Karpas-422 (cell line): ENCODE data around the gene AOAH. TPM values are rescaled to one million over a fixed set of nuclear protein-coding genes. Genes with fewer than 3 reads are reported as not detected.

ENCODE experiments used
- DNase-seq: peaks from one replicate; pipeline ENCODE4 v3.0.0-alpha.2; 2015
- H2AFZ ChIP-seq: fragments of 200-600 bp; sonication (generic); 2 replicates; pipeline ENCODE4 v1.6.1; 2014; ENCODE audit warnings: antibody characterized with exemption, low read length, mixed read lengths
- H3K27ac ChIP-seq: fragments of 200-600 bp; sonication (generic); 2 replicates; pipeline ENCODE4 v1.5.1; 2014; ENCODE audit warnings: mild to moderate bottlenecking, low read length, moderate library complexity
- H3K27me3 ChIP-seq: fragments of 200-600 bp; sonication (generic); 2 replicates; pipeline ENCODE4 v1.6.1; 2014; ENCODE audit warnings: low read length, mixed read lengths
- H3K36me3 ChIP-seq: fragments of 200-600 bp; sonication (generic); 2 replicates; pipeline ENCODE4 v1.6.1; 2014; ENCODE audit warnings: low read length, mixed read lengths; ENCODE audit not compliant: insufficient read depth
- H3K4me1 ChIP-seq: fragments of 200-600 bp; sonication (generic); 2 replicates; pipeline ENCODE4 v1.6.1; 2014; ENCODE audit warnings: mild to moderate bottlenecking, low read length, mixed read lengths
- H3K4me2 ChIP-seq: fragments of 200-600 bp; sonication (generic); 2 replicates; pipeline ENCODE4 v1.6.1; 2014; ENCODE audit warnings: low read length, low read depth, mild to moderate bottlenecking; ENCODE audit not compliant: poor library complexity, severe bottlenecking
- H3K4me3 ChIP-seq: fragments of 200-600 bp; sonication (generic); 2 replicates; pipeline ENCODE4 v1.5.1; 2014; ENCODE audit warnings: mild to moderate bottlenecking, antibody characterized with exemption, low read length, mixed read lengths
- H3K79me2 ChIP-seq: fragments of 200-600 bp; sonication (generic); 2 replicates; pipeline ENCODE4 v1.6.1; 2014; ENCODE audit warnings: mild to moderate bottlenecking, low read length, mixed read lengths
- H3K9ac ChIP-seq: fragments of 200-600 bp; sonication (generic); 2 replicates; pipeline ENCODE4 v1.6.0; 2014; ENCODE audit warnings: low read length
- H3K9me2 ChIP-seq: fragments of 200-600 bp; sonication (generic), shearing (Covaris generic); replicated peaks from 2 replicates; pipeline ENCODE4 v1.6.0; 2014; ENCODE audit warnings: mild to moderate bottlenecking, low read length, moderate library complexity; ENCODE audit not compliant: insufficient read depth
- H3K9me3 ChIP-seq: fragments of 300-700, 200-600 bp; sonication (generic); 2 replicates; pipeline ENCODE4 v1.6.1; 2014; ENCODE audit warnings: low read length, mixed read lengths
- H4K20me1 ChIP-seq: fragments of 200-600 bp; sonication (generic); 2 replicates; pipeline ENCODE4 v1.6.1; 2014; ENCODE audit warnings: mild to moderate bottlenecking, antibody characterized with exemption, low read length, low read depth; ENCODE audit not compliant: insufficient read depth
- total RNA-seq: library from RNA; depleted of rRNA; stranded (reverse); fragments of >200 nt; shearing (Covaris generic); gene quantifications from 2 replicates; pipeline ENCODE4 v1.2.3, GENCODE V29; 2014; ENCODE audit warnings: low replicate concordance

Gene AOAH
- total RNA-seq, 1 experiment from 2014 or later, result not detected

GRCh38 chr7:36583318-36583717 is 141.0 kb downstream of the AOAH start:
- Histone ChIP-seq H4K20me1 (no peaks in the 10 kb centered on the region), H3K9me3 (no peaks in the 10 kb centered on the region), H3K4me3 (no peak overlapping the region), H3K9me2 (no peaks in the 10 kb centered on the region), H3K27me3 (no peaks in the 10 kb centered on the region), H3K4me1 (no peaks in the 10 kb centered on the region), H3K4me2 (no peak overlapping the region), H3K27ac (no peak overlapping the region), H3K79me2 (no peaks in the 10 kb centered on the region), H3K9ac (no peak overlapping the region), H2AFZ (no peak overlapping the region), H3K36me3 (no peaks in the 10 kb centered on the region)
- no peak for DNase-seq

GRCh38 chr7:36575832-36576231 is 148.5 kb downstream of the AOAH start:
- no peak overlapping the region for H3K4me3 ChIP-seq
- no peaks in the 10 kb centered on the region for H3K9me2 ChIP-seq
- no peaks in the 10 kb centered on the region for H3K4me1 ChIP-seq
- H3K36me3 ChIP-seq, result no peaks in the 10 kb centered on the region
- no peaks in the 10 kb centered on the region for H3K79me2 ChIP-seq
- no peaks in the 10 kb centered on the region for H4K20me1 ChIP-seq
- H2AFZ ChIP-seq, result no peak overlapping the region
- no peak for DNase-seq
- H3K27me3 ChIP-seq, result no peaks in the 10 kb centered on the region
- no peaks in the 10 kb centered on the region for H3K9me3 ChIP-seq
- no peak overlapping the region for H3K27ac ChIP-seq
- no peak overlapping the region for H3K4me2 ChIP-seq
- H3K9ac ChIP-seq, result no peak overlapping the region

- Histone ChIP-seq H3K9me2 (no peaks in the 10 kb centered on the region), H3K4me1 (no peaks in the 10 kb centered on the region), H4K20me1 (no peaks in the 10 kb centered on the region), H3K4me2 (no peak overlapping the region), H3K36me3 (no peaks in the 10 kb centered on the region), H3K27me3 (no peaks in the 10 kb centered on the region), H3K79me2 (no peaks in the 10 kb centered on the region), H2AFZ (no peak overlapping the region), H3K9ac (no peak overlapping the region), H3K9me3 (no peaks in the 10 kb centered on the region), H3K27ac (no peak overlapping the region), H3K4me3 (no peak overlapping the region)
- DNase-seq, result no peak
Observed at GRCh38 chr7:36573066-36573465, 151.2 kb downstream of the AOAH start.

DNA sequence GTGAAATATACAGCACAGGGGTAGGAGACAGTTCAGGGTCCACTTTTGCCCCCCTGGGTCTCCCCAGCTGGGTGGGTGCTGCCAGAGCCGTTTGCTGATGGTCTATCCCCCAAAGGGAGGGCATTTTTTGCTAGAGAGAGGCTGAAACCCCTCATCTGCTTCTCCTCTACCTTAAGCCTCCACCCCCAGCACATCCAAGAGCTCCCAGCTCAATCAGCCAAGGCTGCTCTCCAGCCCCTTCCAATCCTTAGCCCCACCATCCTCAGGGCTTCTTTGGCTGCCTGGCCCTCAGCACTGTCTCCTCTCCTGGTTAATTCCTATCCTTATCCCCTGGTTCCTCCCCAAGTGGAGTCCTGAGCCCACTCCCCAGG is 153.1 kb downstream of the AOAH start:
- H2AFZ ChIP-seq, result no peak overlapping the region
- no peaks in the 10 kb centered on the region for H3K79me2 ChIP-seq
- H3K9ac ChIP-seq, result no peak overlapping the region
- H3K9me2 ChIP-seq, result no peaks in the 10 kb centered on the region
- no peaks in the 10 kb centered on the region for H4K20me1 ChIP-seq
- H3K27me3 ChIP-seq, result no peaks in the 10 kb centered on the region
- H3K9me3 ChIP-seq, result no peaks in the 10 kb centered on the region
- H3K4me3 ChIP-seq, result no peak overlapping the region
- no peaks in the 10 kb centered on the region for H3K4me1 ChIP-seq
- no peak for DNase-seq
- no peaks in the 10 kb centered on the region for H3K36me3 ChIP-seq
- no peak overlapping the region for H3K4me2 ChIP-seq
- no peak overlapping the region for H3K27ac ChIP-seq

DNA sequence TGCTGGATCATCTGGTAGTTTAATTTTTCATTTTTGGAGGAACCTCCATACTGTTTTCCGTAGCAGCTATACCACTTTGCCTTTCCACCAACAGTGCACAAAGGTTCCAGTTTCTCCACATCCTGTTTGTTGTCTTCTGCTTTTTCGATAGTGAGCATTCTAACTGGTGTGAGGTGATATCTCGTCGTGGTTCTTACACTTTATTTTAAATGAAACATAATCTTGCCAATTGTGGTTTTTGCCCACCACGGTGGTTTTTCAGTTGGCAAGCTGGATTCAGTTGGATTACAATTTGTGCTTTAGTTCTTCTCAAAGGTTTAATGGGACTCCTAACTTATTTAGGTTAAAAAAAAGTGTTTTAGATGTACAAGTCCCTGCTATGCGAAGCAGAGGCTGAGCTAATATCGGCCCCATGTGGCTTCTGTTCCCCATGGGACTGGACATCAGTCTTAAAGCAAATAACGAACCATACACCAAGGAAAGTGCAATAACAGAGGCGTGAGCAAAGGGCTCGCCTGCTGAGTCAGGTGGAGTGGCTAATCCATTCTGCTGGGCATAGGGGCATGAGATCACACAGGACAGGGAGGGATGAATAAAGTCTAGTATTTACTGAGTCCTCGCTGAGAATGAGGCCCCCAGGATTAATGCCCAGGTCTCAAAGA is 153.6 kb downstream of the AOAH start:
- no peak overlapping the region for H3K4me2 ChIP-seq
- H3K79me2 ChIP-seq, result no peaks in the 10 kb centered on the region
- H3K27me3 ChIP-seq, result no peaks in the 10 kb centered on the region
- no peak for DNase-seq
- no peak overlapping the region for H3K4me3 ChIP-seq
- no peaks in the 10 kb centered on the region for H3K36me3 ChIP-seq
- no peaks in the 10 kb centered on the region for H4K20me1 ChIP-seq
- no peak overlapping the region for H3K9ac ChIP-seq
- H3K9me3 ChIP-seq, result no peaks in the 10 kb centered on the region
- H3K9me2 ChIP-seq, result no peaks in the 10 kb centered on the region
- H2AFZ ChIP-seq, result no peak overlapping the region
- no peak overlapping the region for H3K27ac ChIP-seq
- no peaks in the 10 kb centered on the region for H3K4me1 ChIP-seq

DNA sequence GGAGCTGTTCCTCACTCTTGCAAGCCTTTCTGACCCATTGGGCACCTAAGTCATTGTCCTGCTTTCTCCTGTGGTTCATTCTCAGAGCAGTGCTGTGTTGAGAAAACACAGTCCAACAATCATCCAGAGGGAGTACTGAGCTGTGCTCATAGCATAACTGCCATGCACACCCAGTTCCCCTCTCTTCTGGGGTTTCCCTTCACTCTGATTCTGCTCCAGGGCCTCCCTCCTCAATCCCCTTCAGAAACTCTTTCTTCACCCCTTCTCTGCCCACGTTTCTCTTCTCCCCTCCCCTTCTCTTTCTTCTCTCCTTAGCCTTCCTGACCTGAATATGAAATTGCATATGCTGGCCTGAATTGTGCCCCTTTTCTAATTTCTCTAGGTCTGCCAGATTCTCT is 155.8 kb downstream of the AOAH start:
- H4K20me1 ChIP-seq, result no peaks in the 10 kb centered on the region
- no peaks in the 10 kb centered on the region for H3K9me3 ChIP-seq
- H3K79me2 ChIP-seq, result no peaks in the 10 kb centered on the region
- no peak overlapping the region for H3K27ac ChIP-seq
- no peaks in the 10 kb centered on the region for H3K36me3 ChIP-seq
- no peak overlapping the region for H2AFZ ChIP-seq
- no peaks in the 10 kb centered on the region for H3K9me2 ChIP-seq
- H3K27me3 ChIP-seq, result no peaks in the 10 kb centered on the region
- no peak overlapping the region for H3K4me2 ChIP-seq
- no peaks in the 10 kb centered on the region for H3K4me1 ChIP-seq
- DNase-seq, result no peak
- no peak overlapping the region for H3K9ac ChIP-seq
- no peak overlapping the region for H3K4me3 ChIP-seq

DNA sequence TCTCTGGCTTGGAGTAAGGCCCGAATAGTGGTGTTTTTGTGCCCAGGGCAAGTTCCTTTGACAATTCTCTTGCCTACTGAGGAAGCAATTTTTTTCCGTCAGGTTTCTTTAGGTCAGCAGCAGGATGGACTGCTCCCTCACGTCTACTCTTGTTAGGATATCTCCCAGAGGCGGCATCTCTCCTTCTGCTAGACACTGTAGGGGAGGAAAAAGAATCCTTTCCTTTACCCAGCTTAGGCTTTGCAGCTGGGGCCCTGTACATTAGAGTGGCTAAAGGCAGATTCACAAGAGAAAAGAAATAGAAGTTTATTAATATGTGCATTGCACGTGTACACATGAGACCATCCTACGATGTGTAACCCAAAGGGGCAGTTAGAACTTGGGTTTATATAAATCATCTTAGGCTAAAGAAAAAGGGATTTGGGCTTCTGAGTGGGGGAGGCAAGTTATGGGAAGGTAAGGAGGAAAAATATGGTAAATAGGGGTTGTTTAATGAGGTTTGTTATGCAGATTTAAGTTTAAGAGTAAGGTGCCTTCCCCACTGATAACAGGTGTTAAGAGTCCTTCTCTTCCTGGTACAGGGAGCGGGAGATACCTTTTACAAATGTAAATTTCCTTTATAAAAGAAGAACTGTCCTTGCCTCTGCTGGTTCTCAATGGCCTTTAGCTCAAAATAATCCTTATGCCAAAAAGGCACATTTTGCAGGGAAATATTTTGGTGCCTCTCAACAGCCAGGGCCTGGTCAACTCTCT is 156.4 kb downstream of the AOAH start:
- H4K20me1 ChIP-seq, result no peaks in the 10 kb centered on the region
- H3K9me2 ChIP-seq, result no peaks in the 10 kb centered on the region
- no peak overlapping the region for H3K27ac ChIP-seq
- no peaks in the 10 kb centered on the region for H3K4me1 ChIP-seq
- H3K4me3 ChIP-seq, result no peak overlapping the region
- DNase-seq, result no peak
- no peak overlapping the region for H3K4me2 ChIP-seq
- no peak overlapping the region for H3K9ac ChIP-seq
- H3K36me3 ChIP-seq, result no peaks in the 10 kb centered on the region
- H3K9me3 ChIP-seq, result no peaks in the 10 kb centered on the region
- no peaks in the 10 kb centered on the region for H3K79me2 ChIP-seq
- H2AFZ ChIP-seq, result no peak overlapping the region
- no peaks in the 10 kb centered on the region for H3K27me3 ChIP-seq

DNA sequence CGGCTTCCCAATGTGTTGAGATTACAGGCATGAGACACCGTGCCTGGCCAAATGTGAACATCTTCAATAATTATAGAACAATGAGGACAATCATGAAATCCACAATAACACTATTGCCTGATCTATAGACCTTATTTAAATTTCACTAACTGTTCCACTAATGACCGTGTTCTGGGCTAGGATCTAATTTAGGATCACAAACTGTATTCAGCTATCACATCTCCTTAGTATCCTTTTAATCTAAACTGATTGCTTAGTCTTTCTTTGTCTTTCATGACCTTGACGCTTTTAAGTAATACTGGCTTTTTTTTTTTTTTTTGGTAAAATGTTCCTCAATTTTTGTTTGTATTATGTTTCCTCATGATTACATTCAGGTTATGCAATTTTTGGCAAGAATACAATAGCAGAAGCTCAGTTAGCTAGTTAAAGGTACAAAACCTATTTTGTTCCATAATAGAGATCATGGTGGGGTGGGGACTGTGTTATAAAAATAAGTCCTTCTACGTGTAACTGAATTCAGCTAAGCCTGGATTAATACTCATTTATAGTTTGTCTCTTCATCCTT is 158.4 kb downstream of the AOAH start:
- no peak for DNase-seq
- no peaks in the 10 kb centered on the region for H4K20me1 ChIP-seq

More for the DNA sequence above, 158.4 kb downstream of the AOAH start:
- H3K4me1 ChIP-seq, result no peaks in the 10 kb centered on the region
- no peaks in the 10 kb centered on the region for H3K9me3 ChIP-seq
- no peaks in the 10 kb centered on the region for H3K79me2 ChIP-seq
- no peak overlapping the region for H3K4me3 ChIP-seq
- no peak overlapping the region for H3K4me2 ChIP-seq
- H3K27ac ChIP-seq, result no peak overlapping the region
- H3K27me3 ChIP-seq, result no peaks in the 10 kb centered on the region
- no peaks in the 10 kb centered on the region for H3K9me2 ChIP-seq
- no peak overlapping the region for H3K9ac ChIP-seq
- no peak overlapping the region for H2AFZ ChIP-seq
- no peaks in the 10 kb centered on the region for H3K36me3 ChIP-seq
